Stimulated activated CD8-positive, alpha-beta memory T cell treated with anti-CD3 and anti-CD28 coated beads, Interleukin-12 subunit alpha, Interleukin-12 subunit beta, amount 100 ng/mL, for 24 hours (primary cell): ENCODE results near the gene KCNK10.

Experiments
- DNase-seq: peaks from one replicate; pipeline ENCODE4 v3.0.0-alpha.2; 2020; ENCODE audit errors: extremely low read depth

KCNK10 gene

GRCh38 chr14:88228522-88229236 lies 94.4 kb downstream of the KCNK10 start:
- DNase-seq: no peak

GRCh38 chr14:88227693-88228092 lies 95.4 kb downstream of the KCNK10 start:
- no peak for DNase-seq

- DNase-seq: no peak
These were observed 97.3 kb downstream of the KCNK10 start for GRCh38 chr14:88225721-88226120.

GRCh38 chr14:88218119-88218915 lies 104.8 kb downstream of the KCNK10 start:
- no peak for DNase-seq

- DNase-seq: no peak
These were observed 110.4 kb downstream of the KCNK10 start for GRCh38 chr14:88212691-88213090.

DNA sequence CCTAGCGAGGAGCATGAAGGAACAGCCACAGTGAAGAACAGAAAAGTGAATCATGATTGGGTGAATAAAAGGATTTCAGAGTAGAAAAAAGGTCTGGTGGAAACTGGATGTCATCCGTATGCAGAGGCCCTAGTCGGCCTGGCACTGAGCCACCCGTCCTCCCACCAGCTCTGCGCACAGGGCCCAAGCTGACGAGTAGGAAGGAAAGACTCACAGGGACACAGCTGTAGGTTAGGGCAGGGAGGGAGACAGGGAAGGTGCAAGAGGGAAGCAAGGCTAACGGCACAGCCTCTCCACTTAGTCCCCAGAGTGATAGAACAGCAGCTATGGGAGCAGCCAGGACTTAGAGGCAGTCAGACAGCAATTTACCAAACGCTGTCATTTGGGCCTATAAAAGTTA lies 112.6 kb downstream of the KCNK10 start:
- DNase-seq: no peak

DNA sequence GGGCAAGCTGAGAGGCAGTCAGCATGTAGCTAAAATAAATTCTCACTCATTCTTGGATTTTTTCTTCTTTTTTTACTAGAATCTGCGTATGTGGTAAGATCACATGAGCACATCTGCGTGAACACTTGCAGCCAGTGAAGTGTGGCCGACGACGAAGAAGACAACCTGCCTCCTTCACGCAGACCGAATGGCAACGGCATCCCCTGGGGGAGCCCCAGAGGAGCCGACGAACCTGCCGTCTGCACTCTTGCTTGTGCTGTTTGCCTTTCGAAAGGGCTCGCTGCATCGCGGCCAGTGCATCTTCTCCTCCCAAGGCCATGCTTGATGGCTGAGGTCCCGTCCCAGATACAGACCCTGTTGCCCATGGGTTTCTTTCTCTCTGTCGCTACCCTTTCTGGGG lies 113.8 kb downstream of the KCNK10 start:
- no peak for DNase-seq

DNA sequence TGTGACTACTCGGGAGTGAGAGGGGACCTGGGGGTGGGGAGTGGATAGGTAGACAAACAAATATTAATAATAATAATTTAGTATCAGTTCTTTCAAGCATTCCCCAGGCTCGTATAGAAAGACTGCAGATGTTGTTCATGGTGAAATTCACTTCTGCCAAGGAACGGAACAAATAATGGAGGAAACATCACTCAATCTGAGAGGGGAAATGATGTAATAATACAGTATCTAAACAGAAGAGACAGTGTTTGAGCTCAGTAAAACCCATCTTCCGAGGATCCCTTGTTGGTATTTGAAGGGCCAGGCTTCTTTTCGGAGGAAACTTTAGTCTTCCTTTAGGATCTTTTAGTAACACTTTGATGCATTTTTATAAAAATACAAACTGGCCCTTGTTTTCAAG lies 114.2 kb downstream of the KCNK10 start:
- DNase-seq: no peak

DNA sequence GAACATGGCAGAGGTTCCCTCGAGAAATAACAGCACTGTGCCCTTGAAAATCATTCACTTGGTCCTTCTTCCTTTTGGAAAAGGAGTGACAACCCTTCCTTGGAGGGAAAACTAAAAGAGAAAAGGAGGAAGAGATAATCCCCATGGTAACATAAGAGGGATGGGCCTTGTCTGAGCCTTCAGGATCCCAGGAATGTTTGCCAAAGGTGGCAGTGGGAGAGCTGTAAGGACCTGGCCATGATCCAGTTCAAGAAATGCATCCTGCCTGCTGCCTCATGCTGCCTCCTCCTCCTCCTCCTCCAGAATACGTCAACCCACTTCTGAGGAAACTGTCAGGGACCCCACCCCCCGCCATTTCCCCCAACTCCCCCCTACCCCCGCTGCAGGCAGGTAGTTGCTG lies 118.8 kb downstream of the KCNK10 start:
- DNase-seq: no peak

DNA sequence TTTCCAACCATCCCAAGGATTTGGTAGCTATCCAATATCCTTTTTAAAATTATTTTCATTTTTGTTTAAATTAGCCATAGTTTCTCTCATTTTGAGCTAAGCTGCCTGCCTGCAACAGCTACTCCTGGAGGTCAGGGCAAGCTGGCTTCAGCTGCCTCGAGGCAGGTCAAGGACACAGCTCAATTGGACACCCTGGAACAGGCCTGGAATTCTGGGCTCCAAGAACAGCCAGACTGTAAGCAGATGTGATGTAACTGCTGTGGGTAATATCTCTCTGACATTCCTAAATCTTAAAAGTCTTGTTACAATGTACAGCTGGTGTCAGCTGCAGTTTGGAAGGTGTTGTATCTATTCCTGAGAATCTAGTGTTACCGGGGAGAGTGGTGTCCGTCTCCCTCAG lies 119.8 kb downstream of the KCNK10 start:
- DNase-seq: no peak

DNA sequence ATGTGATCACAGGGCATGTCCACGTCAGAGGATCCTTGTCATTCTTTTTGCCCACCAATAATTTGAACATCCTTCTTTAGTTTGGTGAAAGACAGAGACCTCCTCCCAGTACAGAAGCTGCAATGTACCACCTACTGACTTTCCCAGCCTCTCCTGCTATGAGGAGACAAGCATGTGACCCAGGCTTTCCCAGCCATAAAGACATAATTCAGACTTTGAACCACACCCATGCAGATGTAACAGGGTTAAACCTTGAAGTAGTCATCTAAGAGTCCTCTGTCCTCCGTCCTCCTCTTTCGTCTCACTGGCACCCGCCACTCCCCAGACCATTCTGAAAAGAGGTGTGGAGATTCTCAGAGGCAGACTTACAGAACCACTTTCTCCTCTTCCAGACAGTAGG lies 120.8 kb downstream of the KCNK10 start:
- DNase-seq: no peak

- DNase-seq: no peak
These were observed 121.2 kb downstream of the KCNK10 start for GRCh38 chr14:88201851-88202250.

GRCh38 chr14:88199882-88200281 lies 123.2 kb downstream of the KCNK10 start:
- DNase-seq: no peak

- no peak for DNase-seq
These were observed 124.6 kb downstream of the KCNK10 start for GRCh38 chr14:88198446-88198845.

DNA sequence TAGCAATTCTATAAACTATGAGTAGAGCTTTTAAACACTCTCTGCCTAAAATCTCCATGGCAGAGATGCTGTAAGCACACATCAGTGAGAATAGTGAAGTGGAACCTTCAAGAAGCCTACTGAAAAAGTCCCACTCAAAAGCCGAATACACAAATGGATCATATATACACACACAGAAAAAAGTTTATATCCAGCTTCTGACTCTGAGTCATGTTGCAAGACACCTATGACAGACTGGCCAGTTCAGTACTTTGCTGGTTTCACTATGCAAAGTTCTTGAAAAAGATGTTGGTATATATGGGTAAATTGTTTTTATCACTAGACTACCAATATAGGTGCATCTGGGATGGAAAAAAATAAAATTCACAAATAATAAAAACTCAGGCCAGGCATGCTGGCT lies 126.1 kb downstream of the KCNK10 start:
- DNase-seq: no peak

DNA sequence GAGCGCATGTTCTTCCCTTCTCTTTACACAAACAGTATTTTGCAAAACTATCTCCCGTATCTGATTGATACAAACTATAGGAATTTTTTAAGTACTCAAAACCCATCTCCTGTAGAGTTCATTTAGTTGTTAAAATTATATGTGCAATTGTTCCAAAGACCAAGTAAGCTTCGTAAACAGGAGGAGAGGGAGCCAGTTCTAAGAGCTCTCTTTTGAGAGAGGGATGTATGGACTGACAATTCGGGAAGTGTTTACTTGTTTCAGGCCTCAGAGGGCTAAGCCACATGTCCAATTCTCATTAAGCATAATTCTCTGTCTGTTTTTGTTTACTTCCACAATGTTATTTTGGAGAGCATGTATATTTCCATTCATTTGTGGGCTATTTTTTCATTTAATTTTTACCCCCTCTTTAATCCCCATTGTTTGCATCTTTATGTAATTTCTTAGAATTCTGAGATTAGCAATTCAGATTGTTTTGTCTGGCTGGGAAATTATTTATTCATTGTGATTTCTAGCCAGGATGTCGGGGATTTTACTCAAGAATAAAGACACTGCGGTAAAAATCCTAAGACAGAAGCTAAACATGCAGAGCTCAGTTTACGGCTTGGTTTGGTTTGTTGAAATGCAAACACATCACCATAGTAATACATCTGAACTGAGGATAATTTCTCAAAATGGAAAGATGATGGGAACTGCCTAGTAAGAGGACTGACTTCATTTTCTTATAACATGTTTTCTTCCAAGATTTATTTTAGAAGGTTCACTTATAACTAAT lies 126.8 kb downstream of the KCNK10 start:
- DNase-seq: no peak

DNA sequence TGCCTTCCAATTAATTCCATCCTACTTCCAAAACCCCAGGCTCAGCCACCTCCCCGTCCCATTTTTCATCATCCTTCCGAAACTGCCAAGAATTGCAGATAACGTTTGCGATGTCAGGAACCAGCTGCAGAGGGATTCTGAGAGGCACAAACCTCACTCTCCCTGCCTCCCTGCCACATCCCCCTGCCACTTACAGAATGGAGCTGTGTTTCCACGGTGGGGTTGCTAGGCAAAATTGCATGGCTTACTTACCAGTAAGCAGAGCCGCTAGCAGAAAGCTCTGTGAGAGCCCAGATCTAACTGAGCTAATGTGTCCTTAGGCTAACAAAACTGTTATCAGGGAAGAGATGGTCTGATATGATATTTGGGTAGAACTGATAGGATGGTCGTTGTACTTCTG lies 127.4 kb downstream of the KCNK10 start:
- no peak for DNase-seq

DNA sequence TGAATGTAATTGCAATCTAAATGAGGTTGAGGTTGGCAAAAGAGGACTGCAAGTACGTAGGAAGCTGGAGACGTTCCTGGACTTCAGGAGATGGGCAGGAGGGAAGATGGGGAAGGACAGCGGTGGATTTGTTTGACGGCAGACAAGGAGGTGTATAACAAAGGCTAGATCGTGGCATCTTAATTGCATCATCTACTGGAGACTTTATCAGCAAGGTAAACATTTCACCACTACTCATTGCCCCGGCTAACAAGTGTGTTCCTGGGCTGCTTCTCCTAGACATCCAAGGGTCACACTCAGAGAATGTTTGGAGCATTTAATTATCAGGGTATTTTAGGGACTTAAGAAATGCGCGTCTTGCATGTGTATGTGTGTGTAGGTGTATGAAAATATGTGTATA lies 128.5 kb downstream of the KCNK10 start:
- no peak for DNase-seq

DNA sequence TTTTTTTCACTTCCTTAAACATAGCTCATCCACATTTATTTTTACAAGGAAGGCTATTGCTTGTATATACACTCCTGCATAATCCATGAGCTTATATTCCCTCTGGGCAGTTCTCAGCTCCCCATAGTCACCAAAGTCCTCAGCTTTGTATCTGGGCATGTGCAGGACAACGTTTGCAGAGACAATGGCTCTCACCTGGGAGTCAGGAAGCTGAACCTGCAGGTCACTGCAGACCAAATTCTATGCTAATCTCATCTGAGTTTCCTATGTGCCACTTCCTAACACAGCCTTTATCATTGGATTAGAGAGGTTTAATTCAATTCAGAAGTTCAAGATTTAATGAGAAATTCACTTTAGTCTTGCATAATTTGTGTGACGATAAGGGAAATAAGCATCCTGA lies 131.5 kb downstream of the KCNK10 start:
- DNase-seq: no peak

- DNase-seq: no peak
These were observed 133.5 kb downstream of the KCNK10 start for GRCh38 chr14:88189417-88190191.

DNA sequence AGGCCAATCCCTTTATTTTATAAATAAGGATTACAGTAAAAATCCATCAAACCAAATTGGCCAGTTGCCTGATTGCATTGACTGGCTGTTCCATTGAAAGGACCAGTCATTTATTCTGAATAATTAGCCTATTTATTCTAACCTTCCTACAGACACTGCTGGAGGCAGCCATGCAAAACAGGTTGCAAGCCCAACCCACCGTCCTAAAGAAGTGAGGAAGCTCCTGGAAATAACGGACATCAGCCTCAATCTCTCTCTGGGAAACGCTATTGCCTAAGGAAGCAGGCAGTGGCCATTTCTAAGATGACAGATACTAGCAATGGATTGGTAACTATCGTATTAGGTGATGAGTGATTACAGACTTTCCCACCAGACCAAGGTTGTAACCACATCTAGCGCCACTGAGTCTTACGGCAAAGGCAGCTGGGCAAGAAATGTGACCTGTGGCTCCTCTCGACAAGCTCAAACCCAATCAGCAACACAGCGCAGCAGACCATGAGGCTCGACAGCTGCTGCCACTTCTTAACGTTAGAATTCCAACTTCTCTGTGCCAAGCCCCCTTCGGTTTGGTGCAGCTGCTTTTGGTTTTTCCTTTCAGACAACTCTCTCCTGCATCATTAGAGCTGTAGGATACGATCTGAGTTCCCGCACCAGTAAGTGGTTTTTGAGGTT lies 134.2 kb downstream of the KCNK10 start:
- DNase-seq: no peak
